Retinal pigment epithelial cell (primary cell): Measurements from ENCODE around the gene PAN2.

ENCODE experiments used
- DNase-seq: peaks from one replicate; pipeline ENCODE4 v3.0.0-alpha.2; 2010; ENCODE audit warnings: low read depth
- H3K4me3 ChIP-seq: 2 replicates; pipeline ENCODE4 v1.5.1; 2011; ENCODE audit warnings: mild to moderate bottlenecking, low read length, control low read depth, moderate library complexity
- TF ChIP-seq, protein P1 (sequence below): conservative IDR thresholded peaks from 2 replicates; pipeline ENCODE4 v1.5.1; 2011; ENCODE audit warnings: low read depth, low read length, control low read depth, inconsistent platforms

Gene PAN2, protein sequence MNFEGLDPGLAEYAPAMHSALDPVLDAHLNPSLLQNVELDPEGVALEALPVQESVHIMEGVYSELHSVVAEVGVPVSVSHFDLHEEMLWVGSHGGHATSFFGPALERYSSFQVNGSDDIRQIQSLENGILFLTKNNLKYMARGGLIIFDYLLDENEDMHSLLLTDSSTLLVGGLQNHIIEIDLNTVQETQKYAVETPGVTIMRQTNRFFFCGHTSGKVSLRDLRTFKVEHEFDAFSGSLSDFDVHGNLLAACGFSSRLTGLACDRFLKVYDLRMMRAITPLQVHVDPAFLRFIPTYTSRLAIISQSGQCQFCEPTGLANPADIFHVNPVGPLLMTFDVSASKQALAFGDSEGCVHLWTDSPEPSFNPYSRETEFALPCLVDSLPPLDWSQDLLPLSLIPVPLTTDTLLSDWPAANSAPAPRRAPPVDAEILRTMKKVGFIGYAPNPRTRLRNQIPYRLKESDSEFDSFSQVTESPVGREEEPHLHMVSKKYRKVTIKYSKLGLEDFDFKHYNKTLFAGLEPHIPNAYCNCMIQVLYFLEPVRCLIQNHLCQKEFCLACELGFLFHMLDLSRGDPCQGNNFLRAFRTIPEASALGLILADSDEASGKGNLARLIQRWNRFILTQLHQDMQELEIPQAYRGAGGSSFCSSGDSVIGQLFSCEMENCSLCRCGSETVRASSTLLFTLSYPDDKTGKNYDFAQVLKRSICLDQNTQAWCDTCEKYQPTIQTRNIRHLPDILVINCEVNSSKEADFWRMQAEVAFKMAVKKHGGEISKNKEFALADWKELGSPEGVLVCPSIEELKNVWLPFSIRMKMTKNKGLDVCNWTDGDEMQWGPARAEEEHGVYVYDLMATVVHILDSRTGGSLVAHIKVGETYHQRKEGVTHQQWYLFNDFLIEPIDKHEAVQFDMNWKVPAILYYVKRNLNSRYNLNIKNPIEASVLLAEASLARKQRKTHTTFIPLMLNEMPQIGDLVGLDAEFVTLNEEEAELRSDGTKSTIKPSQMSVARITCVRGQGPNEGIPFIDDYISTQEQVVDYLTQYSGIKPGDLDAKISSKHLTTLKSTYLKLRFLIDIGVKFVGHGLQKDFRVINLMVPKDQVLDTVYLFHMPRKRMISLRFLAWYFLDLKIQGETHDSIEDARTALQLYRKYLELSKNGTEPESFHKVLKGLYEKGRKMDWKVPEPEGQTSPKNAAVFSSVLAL

DNA sequence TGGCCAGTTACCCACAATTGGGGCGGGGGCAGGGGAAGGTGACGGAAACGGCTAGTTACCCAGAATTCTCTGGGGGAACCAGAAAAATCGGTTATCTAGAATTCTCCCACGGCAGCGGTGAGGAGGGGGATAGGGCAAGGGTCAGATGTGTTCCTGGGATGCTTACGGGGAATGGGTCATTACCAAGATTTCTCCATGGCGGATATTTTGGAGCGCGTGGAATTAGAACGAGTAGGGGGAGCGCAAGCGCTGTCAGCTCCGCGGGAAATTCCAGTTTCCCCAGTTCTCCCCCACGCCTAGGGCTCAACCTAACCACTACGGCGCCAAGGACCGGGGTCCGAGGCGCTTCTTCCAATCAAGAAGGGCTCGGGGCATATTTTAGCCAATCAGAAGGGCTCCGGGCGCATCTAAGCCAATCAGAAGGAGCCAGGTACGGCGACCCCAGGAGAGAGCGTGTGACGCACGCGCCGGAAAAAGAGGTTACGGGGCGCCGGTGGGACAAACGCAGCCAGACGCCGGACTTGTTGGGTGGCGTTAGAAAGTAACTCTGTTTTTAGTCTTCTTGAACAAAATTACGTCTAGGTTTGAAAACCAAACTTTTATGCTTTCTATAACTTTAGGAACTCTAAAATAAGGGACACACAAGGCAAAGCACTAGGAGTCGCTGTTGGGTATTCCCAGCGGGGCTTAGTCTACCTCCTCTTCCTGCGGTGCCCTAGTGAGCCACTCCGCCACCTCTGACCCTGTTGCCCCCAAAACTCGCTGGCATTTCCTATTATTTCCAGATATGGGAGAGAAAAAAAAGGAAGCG lies at the start of gene PAN2:
TSS of gene PAN2 (minus strand) at position 322 of the 811 bp plus-strand sequence. CDS start 906 bp downstream, outside the sequence.
- peak within 1 kb of the TSS; percentile 75 for H3K4me3 ChIP-seq
- peak; percentile 95 for DNase-seq
- TF ChIP-seq, protein P1, sequence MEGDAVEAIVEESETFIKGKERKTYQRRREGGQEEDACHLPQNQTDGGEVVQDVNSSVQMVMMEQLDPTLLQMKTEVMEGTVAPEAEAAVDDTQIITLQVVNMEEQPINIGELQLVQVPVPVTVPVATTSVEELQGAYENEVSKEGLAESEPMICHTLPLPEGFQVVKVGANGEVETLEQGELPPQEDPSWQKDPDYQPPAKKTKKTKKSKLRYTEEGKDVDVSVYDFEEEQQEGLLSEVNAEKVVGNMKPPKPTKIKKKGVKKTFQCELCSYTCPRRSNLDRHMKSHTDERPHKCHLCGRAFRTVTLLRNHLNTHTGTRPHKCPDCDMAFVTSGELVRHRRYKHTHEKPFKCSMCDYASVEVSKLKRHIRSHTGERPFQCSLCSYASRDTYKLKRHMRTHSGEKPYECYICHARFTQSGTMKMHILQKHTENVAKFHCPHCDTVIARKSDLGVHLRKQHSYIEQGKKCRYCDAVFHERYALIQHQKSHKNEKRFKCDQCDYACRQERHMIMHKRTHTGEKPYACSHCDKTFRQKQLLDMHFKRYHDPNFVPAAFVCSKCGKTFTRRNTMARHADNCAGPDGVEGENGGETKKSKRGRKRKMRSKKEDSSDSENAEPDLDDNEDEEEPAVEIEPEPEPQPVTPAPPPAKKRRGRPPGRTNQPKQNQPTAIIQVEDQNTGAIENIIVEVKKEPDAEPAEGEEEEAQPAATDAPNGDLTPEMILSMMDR = peak; percentile 68

DNA sequence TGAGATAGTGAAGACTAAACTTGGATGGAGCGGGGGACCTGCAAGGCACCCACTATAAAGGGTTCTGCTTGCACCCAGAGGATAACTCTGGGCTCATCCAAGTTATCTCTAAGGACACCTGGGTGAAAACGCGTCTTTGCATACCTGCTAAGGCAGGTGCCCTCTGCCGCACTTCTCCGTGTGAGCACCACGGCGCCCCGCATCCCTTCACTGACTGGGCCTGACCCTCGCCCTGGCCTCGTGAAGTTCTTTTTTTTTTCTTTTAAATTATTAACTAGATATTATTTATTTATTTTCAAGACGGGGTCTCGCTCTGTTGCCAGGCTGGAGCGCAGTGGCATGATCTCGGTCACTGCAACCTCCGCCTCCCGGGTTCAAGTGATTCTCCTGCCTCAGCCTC lies 48.8 kb upstream of the PAN2 start:
- TF ChIP-seq, protein P1 = no peak
- H3K4me3 ChIP-seq = no peak overlapping the region
- DNase-seq = no peak

DNA sequence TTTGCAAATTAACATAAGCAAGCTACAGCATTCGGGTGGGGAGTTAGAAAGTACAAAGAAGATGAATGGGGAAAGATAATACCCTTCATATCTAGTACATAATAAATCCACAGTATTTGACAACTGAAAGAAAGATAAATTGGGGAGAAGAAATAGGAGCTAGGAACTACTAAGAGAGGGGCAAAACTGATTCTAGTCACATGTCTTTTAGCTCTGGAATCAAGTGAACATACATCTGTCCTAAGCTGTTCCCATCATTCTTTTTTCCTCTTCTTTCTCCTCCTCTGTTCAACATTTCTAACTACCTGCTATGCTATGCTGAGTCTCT lies 44.2 kb upstream of the PAN2 start:
- TF ChIP-seq, protein P1 = no peak
- no peak overlapping the region for H3K4me3 ChIP-seq
- DNase-seq = no peak

DNA sequence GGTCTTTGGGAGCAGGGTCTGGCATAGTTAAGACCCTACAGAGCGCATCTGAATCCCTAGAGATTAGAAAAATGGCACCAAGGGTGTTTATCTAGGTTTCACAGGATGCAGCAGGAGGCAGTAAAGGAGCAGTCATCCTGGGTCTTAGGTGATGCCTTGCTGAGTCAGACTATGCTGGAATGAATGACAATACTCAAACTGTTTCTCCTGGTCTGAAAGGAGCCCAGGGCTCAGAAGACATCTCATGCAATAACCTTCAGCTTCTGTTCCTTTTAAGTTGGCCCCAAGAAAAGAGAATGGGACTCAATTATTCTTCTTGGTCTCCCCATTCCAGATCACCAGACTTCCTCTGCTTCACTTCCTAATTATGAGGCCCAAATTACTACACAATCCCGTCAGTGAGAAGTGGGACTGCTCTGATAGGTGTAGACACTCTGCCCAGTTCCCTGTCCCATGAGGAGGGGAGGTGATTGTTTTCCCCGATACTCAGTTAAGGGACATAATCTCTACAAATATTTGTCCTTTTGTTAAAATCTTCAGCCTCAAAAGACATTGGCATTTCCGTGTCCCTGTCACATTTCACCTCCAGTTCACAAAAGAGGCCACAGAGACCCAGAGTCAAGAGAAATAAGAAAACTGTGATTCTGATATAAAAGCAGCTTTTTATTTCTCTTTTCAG lies 43.6 kb upstream of the PAN2 start:
- no peak for DNase-seq
- TF ChIP-seq, protein P1 = peak; percentile 23
- H3K4me3 ChIP-seq = no peak overlapping the region

DNA sequence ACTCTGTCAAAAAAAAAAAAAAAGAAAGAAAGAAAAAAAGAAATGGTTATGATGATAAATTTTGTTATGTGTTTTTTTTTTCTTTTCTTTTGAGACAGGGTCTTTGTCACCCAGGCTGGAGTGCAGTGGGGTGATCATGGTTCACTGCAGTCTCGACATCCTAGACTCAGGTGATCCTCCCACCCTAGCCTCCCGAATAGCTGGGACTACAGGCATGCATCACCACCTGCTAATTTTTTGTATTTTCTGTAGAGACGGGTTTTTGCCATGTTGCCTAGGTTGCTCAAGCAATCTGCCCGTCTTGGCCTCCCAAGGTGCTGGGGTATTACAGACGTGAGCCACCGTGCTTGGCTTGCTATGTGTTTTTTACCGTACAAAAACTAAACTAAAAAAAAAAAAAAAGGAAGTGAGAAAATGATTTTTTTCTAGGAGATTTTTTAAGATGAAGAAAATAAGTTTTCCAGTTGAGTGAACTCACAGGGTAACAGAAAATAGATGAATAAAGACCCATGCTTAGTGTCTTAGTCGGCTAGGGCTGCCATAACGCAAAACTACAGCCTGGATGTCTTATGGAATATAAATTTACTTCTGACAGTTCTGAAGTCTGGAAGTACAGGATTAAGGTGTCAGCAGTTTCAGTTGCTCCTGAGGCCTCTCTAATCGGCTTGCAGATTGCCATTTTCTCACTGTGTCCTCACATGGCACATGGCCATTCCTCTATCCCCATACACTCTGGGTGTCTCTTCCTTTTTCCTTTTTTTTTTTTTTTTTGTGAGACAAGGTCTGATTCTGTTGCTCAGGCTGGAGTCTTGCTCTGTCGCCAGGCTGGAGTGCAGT lies 42.0 kb upstream of the PAN2 start:
- DNase-seq = no peak
- no peak overlapping the region for H3K4me3 ChIP-seq
- TF ChIP-seq, protein P1 = no peak
